ENCODE results near the gene RAB30.

- TF ChIP-seq CTCF (IDR thresholded peaks at IDR 0.05) (no peak), POLR2A (IDR thresholded peaks at IDR 0.05) (no peak)
Observed at GRCh38 chr11:83021780-83022125, 49.9 kb downstream of the RAB30 start.
